HEK293T (cell line): Measurements from ENCODE around the gene SFR1.
A peak's percentile ranks its signal among the peaks of the same experiment; 100 is the strongest.

Source experiments
- CTCF ChIA-PET: fragments of 350-600 bp; formaldehyde crosslinking; extraction: SDS; loops from one replicate; lab custom pipeline; 2021; ENCODE audit warnings: antibody characterized with exemption, inconsistent platforms; lab: Yijun Ruan, JAX
- POLR2A ChIA-PET: fragments of 350-600 bp; formaldehyde crosslinking; extraction: SDS; loops from one replicate; lab custom pipeline; 2020; ENCODE audit warnings: antibody characterized with exemption, inconsistent platforms; lab: Yijun Ruan, JAX
- DNase-seq: peaks from one replicate; pipeline ENCODE4 v3.0.0; 2012; ENCODE audit warnings: mixed read lengths; ENCODE audit errors: extremely low spot score
- ARNT ChIP-seq: fragments of 450-650 bp; IDR thresholded peaks from 2 replicates; pipeline ENCODE4 v1.6.1; 2017; ENCODE audit warnings: mild to moderate bottlenecking
- BHLHE40 ChIP-seq: fragments of 450-650 bp; IDR thresholded peaks from 2 replicates; pipeline ENCODE4 v1.6.1; 2016; ENCODE audit warnings: mild to moderate bottlenecking, moderate library complexity, borderline replicate concordance
- CTBP1 ChIP-seq: fragments of 450-650 bp; IDR thresholded peaks from 2 replicates; pipeline ENCODE4 v1.6.1; 2016; ENCODE audit warnings: borderline replicate concordance
- ELF4 ChIP-seq: fragments of 450-650 bp; IDR thresholded peaks from 2 replicates; pipeline ENCODE4 v1.6.1; 2017; ENCODE audit warnings: antibody characterized with exemption
- FOXA1 ChIP-seq: fragments of 450-650 bp; IDR thresholded peaks from 2 replicates; pipeline ENCODE4 v1.6.1; 2016; ENCODE audit warnings: mild to moderate bottlenecking
- FOXK2 ChIP-seq: fragments of 450-650 bp; IDR thresholded peaks from 2 replicates; pipeline ENCODE4 v1.6.1; 2016; ENCODE audit warnings: mild to moderate bottlenecking
- FOXM1 ChIP-seq: fragments of 450-650 bp; IDR thresholded peaks from 2 replicates; pipeline ENCODE4 v1.6.1; 2017; ENCODE audit warnings: mild to moderate bottlenecking, borderline replicate concordance
- HDGF ChIP-seq: fragments of 450-650 bp; IDR thresholded peaks from 2 replicates; pipeline ENCODE4 v1.6.1; 2017; ENCODE audit warnings: antibody characterized with exemption, borderline replicate concordance
- L3MBTL2 ChIP-seq: fragments of 450-650 bp; conservative IDR thresholded peaks from 2 replicates; pipeline ENCODE4 v1.6.1; 2016; ENCODE audit warnings: mild to moderate bottlenecking
- LEF1 ChIP-seq: fragments of 450-650 bp; IDR thresholded peaks from 2 replicates; pipeline ENCODE4 v1.6.1; 2017; ENCODE audit warnings: mild to moderate bottlenecking, borderline replicate concordance
- NFRKB ChIP-seq: fragments of 450-650 bp; IDR thresholded peaks from 2 replicates; pipeline ENCODE4 v1.6.1; 2016; ENCODE audit warnings: mild to moderate bottlenecking, moderate library complexity
- PKNOX1 ChIP-seq: fragments of 450-650 bp; IDR thresholded peaks from 2 replicates; pipeline ENCODE4 v1.6.1; 2016
- SP1 ChIP-seq: fragments of 450-650 bp; IDR thresholded peaks from 2 replicates; pipeline ENCODE4 v1.6.1; 2017
- SUZ12 ChIP-seq: fragments of 450-650 bp; IDR thresholded peaks from 2 replicates; pipeline ENCODE4 v1.6.1; 2016; ENCODE audit warnings: mild to moderate bottlenecking
- TARDBP ChIP-seq: fragments of 450-650 bp; IDR thresholded peaks from 2 replicates; pipeline ENCODE4 v1.6.1; 2016
- ZNF384 ChIP-seq: fragments of 450-650 bp; IDR thresholded peaks from 2 replicates; pipeline ENCODE4 v1.6.1; 2016

SFR1 gene

GRCh38 chr10:104120512-104120902 is 1.5 kb upstream of the SFR1 start:
- no peak for DNase-seq
- TF ChIP-seq TARDBP (no peak), ZNF384 (no peak), PKNOX1 (no peak), CTBP1 (no peak), ELF4 (no peak), SUZ12 (no peak), L3MBTL2 (no peak), FOXM1 (no peak), NFRKB (no peak), BHLHE40 (no peak)
- ChIA-PET CTCF (interaction anchor here (0.7 to 1.8 kb wide), 2 partner anchors 233 to 329 kb away, joined by 3 to 5 read pairs; no protein-coding TSS in a partner anchor), POLR2A (interaction anchor here (0.7 to 2.2 kb wide), 15 partner anchors 8 to 233 kb away, joined by 3 to 8 read pairs (median 4); partner anchors contain the start of genes GSTO1 and ITPRIP)

GRCh38 chr10:104120903-104121484 is 977 bp upstream of the SFR1 start:
- DNase-seq = peak; percentile 51
- TF ChIP-seq L3MBTL2 = peak; percentile 63
- TF ChIP-seq ZNF384 = no peak
- ChIA-PET CTCF (interaction anchor here (0.6 to 1.9 kb wide), 5 partner anchors 11 to 329 kb away, joined by 3 to 9 read pairs (median 5); no protein-coding TSS in a partner anchor), POLR2A (interaction anchor here (0.7 to 2.2 kb wide), 24 partner anchors 9 to 532 kb away, joined by 3 to 10 read pairs (median 4); partner anchors contain the start of genes GSTO1, ITPRIP and STN1)

GRCh38 chr10:104122225-104123107 is 495 bp downstream of the SFR1 start:
- TF ChIP-seq ARNT = no peak
- no peak for TF ChIP-seq FOXK2
- no peak for TF ChIP-seq L3MBTL2
- no peak for TF ChIP-seq ELF4
- TF ChIP-seq SUZ12 = no peak
- TF ChIP-seq FOXA1 = no peak
- TF ChIP-seq PKNOX1 = no peak
- no peak for TF ChIP-seq HDGF
- no peak for TF ChIP-seq NFRKB
- TF ChIP-seq ZNF384 = no peak
- TF ChIP-seq FOXM1 = no peak
- no peak for TF ChIP-seq CTBP1
- TF ChIP-seq TARDBP = no peak
- no peak for TF ChIP-seq SP1
- TF ChIP-seq LEF1 = no peak
- TF ChIP-seq BHLHE40 = no peak
- DNase-seq = peak; percentile 35
- POLR2A ChIA-PET = interaction anchor here (0.6 to 2.2 kb wide), 19 partner anchors 11 to 234 kb away, joined by 3 to 10 read pairs (median 4); partner anchors contain the start of genes GSTO1 and STN1
- CTCF ChIA-PET = interaction anchor here (0.6 to 1.9 kb wide), 14 partner anchors 8 to 287 kb away, joined by 3 to 9 read pairs (median 3); no protein-coding TSS in a partner anchor

GRCh38 chr10:104123397-104123796 is 1.4 kb downstream of the SFR1 start:
- CTCF ChIA-PET = interaction anchor here (1.0 to 1.3 kb wide), 2 partner anchors 24 to 235 kb away, joined by 3 to 4 read pairs; no protein-coding TSS in a partner anchor
- no peak for DNase-seq
- TF ChIP-seq SUZ12 = no peak
- no peak for TF ChIP-seq ARNT
- TF ChIP-seq CTBP1 = no peak
- POLR2A ChIA-PET = interaction anchor here (0.7 to 1.5 kb wide), 2 partner anchors 10 to 426 kb away, joined by 3 read pairs; no protein-coding TSS in a partner anchor

GRCh38 chr10:104127411-104127810 is 5.4 kb downstream of the SFR1 start:
- TF ChIP-seq CTBP1 = no peak
- TF ChIP-seq FOXM1 = no peak
- no peak for TF ChIP-seq SUZ12
- no peak for TF ChIP-seq LEF1
- TF ChIP-seq HDGF = no peak
- TF ChIP-seq FOXA1 = no peak
- TF ChIP-seq NFRKB = no peak
- no peak for TF ChIP-seq SP1
- TF ChIP-seq L3MBTL2 = no peak
- no peak for TF ChIP-seq FOXK2
- no peak for TF ChIP-seq BHLHE40
- CTCF ChIA-PET = interaction anchor here (1.4 kb wide), 1 partner anchor 12 kb away, joined by 5 read pairs; no protein-coding TSS in a partner anchor
- DNase-seq = no peak
- POLR2A ChIA-PET = no interaction called here

GRCh38 chr10:104128214-104128613 is 6.2 kb downstream of the SFR1 start:
- POLR2A ChIA-PET = no interaction called here
- no peak for DNase-seq
- TF ChIP-seq SUZ12 = no peak
- CTCF ChIA-PET = no interaction called here
